K562 (cell line): Measurements from ENCODE around the gene CALD1.

Experiments
- BHLHE40 ChIP-seq: IDR thresholded peaks from 2 replicates; pipeline ENCODE4 v1.6.1; 2011; ENCODE audit warnings: low read length, improper control_type of control experiment
- CHD1 ChIP-seq: fragments of 200-600 bp; sonication (generic); IDR thresholded peaks from one replicate; pipeline ENCODE4 v1.6.1; 2012; ENCODE audit warnings: mild to moderate bottlenecking, moderate library complexity, low read length, inconsistent platforms
- CTCF ChIP-seq, 3 experiments: IDR thresholded peaks in 2 of 3; conservative IDR thresholded peaks in 1 of 3; 2 replicates each; pipeline ENCODE4 v1.5.1; 2011 to 2012; ENCODE audit warnings: low read length in 3 of 3, mild to moderate bottlenecking in 3 of 3, control low read depth in 2 of 3, improper control_type of control experiment in 1 of 3, inconsistent platforms in 1 of 3, low read depth in 1 of 3, mixed read lengths in 1 of 3, moderate library complexity in 1 of 3; ENCODE audit not compliant: insufficient read depth in 2 of 3
- DACH1 ChIP-seq: fragments of 450-650 bp; IDR thresholded peaks from 2 replicates; pipeline ENCODE4 v1.6.1; 2018; ENCODE audit not compliant: partially characterized antibody
- EZH2 ChIP-seq: IDR thresholded peaks from 2 replicates; pipeline ENCODE4 v1.6.1; 2012; ENCODE audit warnings: low read depth, mild to moderate bottlenecking, inconsistent platforms, low read length, borderline replicate concordance
- MTA1 ChIP-seq: fragments of 450-650 bp; IDR thresholded peaks from 2 replicates; pipeline ENCODE4 v1.6.1; 2017; ENCODE audit warnings: borderline replicate concordance
- NFE2L1 ChIP-seq: fragments of 450-650 bp; IDR thresholded peaks from 2 replicates; pipeline ENCODE4 v1.6.1; 2016; ENCODE audit warnings: missing genetic modification characterization, low read depth, mild to moderate bottlenecking, missing compliant biosample characterization, moderate library complexity, borderline replicate concordance
- POLR2AphosphoS5 ChIP-seq: IDR thresholded peaks from 2 replicates; pipeline ENCODE4 v1.6.1; 2011; ENCODE audit warnings: mild to moderate bottlenecking, low read depth, low read length, moderate library complexity; ENCODE audit not compliant: control insufficient read depth, insufficient read depth
- RBBP5 ChIP-seq: fragments of 200-600 bp; sonication (generic); IDR thresholded peaks from 2 replicates; pipeline ENCODE4 v1.6.1; 2012; ENCODE audit warnings: borderline replicate concordance, mild to moderate bottlenecking, low read length, control low read depth, inconsistent platforms; ENCODE audit not compliant: insufficient read depth, poor library complexity, severe bottlenecking
- SIN3A ChIP-seq, 2 experiments: fragments of 150-350 bp in 1 of 2; IDR thresholded peaks; 2 replicates each; pipeline ENCODE4 v1.6.1; 2011 to 2016; ENCODE audit warnings: borderline replicate concordance in 2 of 2, low read depth in 2 of 2, low read length in 2 of 2, mild to moderate bottlenecking in 2 of 2, moderate library complexity in 2 of 2; ENCODE audit not compliant: control insufficient read depth in 1 of 2
- TAL1 ChIP-seq: fragments of 450-650 bp; IDR thresholded peaks from 2 replicates; pipeline ENCODE4 v1.6.1; 2016; ENCODE audit warnings: mild to moderate bottlenecking
- TCF7L2 ChIP-seq: fragments of 150-350 bp; IDR thresholded peaks from 2 replicates; pipeline ENCODE4 v1.6.1; 2016; ENCODE audit warnings: low read depth, mild to moderate bottlenecking, low read length, moderate library complexity
- THAP7 ChIP-seq: fragments of 250-450 bp; sonication (Bioruptor Pico); IDR thresholded peaks from 2 replicates; pipeline ENCODE4 v1.5.0; 2021

DNA sequence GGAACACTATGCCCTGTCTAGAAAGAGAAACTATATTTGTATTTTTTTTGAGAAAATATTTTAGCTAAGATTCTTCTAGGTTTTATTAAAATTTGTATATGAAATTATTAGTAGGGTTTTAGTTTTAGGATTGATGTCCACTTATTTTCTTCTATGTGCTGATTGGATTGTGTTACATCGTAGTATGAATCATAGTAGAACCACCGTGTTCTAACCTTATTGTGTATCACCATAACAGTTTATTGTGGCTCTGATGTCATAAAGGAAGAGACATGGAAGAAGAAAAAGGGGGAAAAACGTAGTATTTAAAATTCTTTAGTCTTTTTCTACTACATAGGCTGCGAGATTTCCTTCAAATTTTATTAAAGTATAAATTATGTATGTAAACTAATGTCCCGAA, 208.7 kb downstream of the CALD1 start:
- TF ChIP-seq CTCF (IDR thresholded peaks at IDR 0.05 in 2 of 3, conservative IDR thresholded peaks at IDR 0.05 in 1 of 3; ENCODE audit: insufficient read depth in 2 of 3, low read depth in 1 of 3, low read length in 3 of 3) = no peak
- TF ChIP-seq BHLHE40 = no peak
- no peak for TF ChIP-seq DACH1
- TF ChIP-seq POLR2AphosphoS5 = no peak
- TF ChIP-seq CHD1 = no peak
- TF ChIP-seq THAP7 (CRISPR knock-in tag) = no peak
- no peak for TF ChIP-seq RBBP5
- TF ChIP-seq MTA1 = no peak
- no peak for TF ChIP-seq EZH2
- TF ChIP-seq NFE2L1 (tag) = no peak
- TF ChIP-seq SIN3A (IDR thresholded peaks at IDR 0.05; ENCODE audit: borderline replicate concordance in 2 of 2, control insufficient read depth in 1 of 2, low read depth in 2 of 2, low read length in 2 of 2) = no peak
- no peak for TF ChIP-seq TAL1
- TF ChIP-seq TCF7L2 = no peak
